A673 (cell line): ENCODE measurements around the gene DOK6. TPM values are rescaled to one million over a fixed set of nuclear protein-coding genes. Genes with fewer than 3 reads are reported as not detected.
A peak's percentile ranks its signal among the peaks of the same experiment; 100 is the strongest.

Experiments
- BruUV-seq: library from RNA; stranded (reverse); fragments of 400-500 nt; replicated peaks from 2 replicates; lab custom pipeline; 2021; lab: Mats Ljungman, UMichigan
- CTCF ChIA-PET: fragments of 300-600 bp; sonication (Branson Sonifier 250); formaldehyde crosslinking; loops from one replicate; lab custom pipeline; 2022; ENCODE audit warnings: antibody characterized with exemption; lab: Charles Lee
- POLR2A ChIA-PET: fragments of 300-600 bp; sonication (Branson Sonifier 250); formaldehyde crosslinking; loops from one replicate; lab custom pipeline; 2022; ENCODE audit warnings: antibody characterized with exemption; ENCODE audit not compliant: low non-redundant PET; lab: Charles Lee
- DNase-seq: peaks from one replicate; pipeline ENCODE4 v3.0.0-alpha.2; 2015; ENCODE audit warnings: low spot score
- H3K27ac ChIP-seq: fragments of 200-600 bp; sonication (generic); 2 replicates; pipeline ENCODE4 v1.5.1; 2016; ENCODE audit warnings: mixed run types, low read depth, mild to moderate bottlenecking, mixed read lengths, antibody characterized with exemption, low read length; ENCODE audit not compliant: poor library complexity, severe bottlenecking
- H3K27me3 ChIP-seq: fragments of 200-600 bp; sonication (generic); replicated peaks from 2 replicates; pipeline ENCODE4 v1.6.1; 2017; ENCODE audit warnings: mixed run types, low read depth, mild to moderate bottlenecking, mixed read lengths, antibody characterized with exemption, low read length; ENCODE audit not compliant: insufficient read depth, poor library complexity
- H3K36me3 ChIP-seq: fragments of 200-600 bp; sonication (generic); 2 replicates; pipeline ENCODE4 v1.6.1; 2016; ENCODE audit warnings: mixed run types, mild to moderate bottlenecking, mixed read lengths, antibody characterized with exemption, low read length; ENCODE audit not compliant: insufficient read depth, poor library complexity, severe bottlenecking
- H3K4me1 ChIP-seq: fragments of 200-600 bp; sonication (generic); 2 replicates; pipeline ENCODE4 v1.6.1; 2017; ENCODE audit warnings: mixed run types, mild to moderate bottlenecking, mixed read lengths, antibody characterized with exemption, low read length; ENCODE audit not compliant: insufficient read depth, poor library complexity, severe bottlenecking
- H3K4me3 ChIP-seq: fragments of 200-600 bp; sonication (generic); 2 replicates; pipeline ENCODE4 v1.5.1; 2016; ENCODE audit warnings: low read depth, mixed run types, mild to moderate bottlenecking, mixed read lengths, low read length; ENCODE audit not compliant: poor library complexity, severe bottlenecking
- H3K9me3 ChIP-seq: fragments of 200-600 bp; sonication (generic); 2 replicates; pipeline ENCODE4 v1.6.1; 2016; ENCODE audit warnings: mixed run types, low read depth, mild to moderate bottlenecking, mixed read lengths, antibody characterized with exemption, low read length; ENCODE audit not compliant: poor library complexity, severe bottlenecking
- EZH2 ChIP-seq: fragments of 200-600 bp; sonication (generic); IDR thresholded peaks from 2 replicates; pipeline ENCODE4 v1.6.1; 2017; ENCODE audit warnings: borderline replicate concordance, low read depth, mild to moderate bottlenecking, mixed read lengths, antibody characterized with exemption, low read length; ENCODE audit not compliant: poor library complexity, severe bottlenecking
- intact Hi-C: fragments of 100-400 bp; cut with micrococcal nuclease; formaldehyde crosslinking; loops from one replicate; pipeline ENCODE4 v1.10.0; 2022; ENCODE audit not compliant: unreplicated experiment
- total RNA-seq: library from RNA; stranded (reverse); gene quantifications from 2 replicates; pipeline ENCODE4 v1.2.3, GENCODE V29; 2021
- TF ChIP-seq, protein P1 (sequence below): fragments of 300-800, 200-600 bp; sonication (generic); conservative IDR thresholded peaks from 2 replicates; pipeline ENCODE4 v1.5.1; 2017; ENCODE audit warnings: low read depth, mild to moderate bottlenecking, antibody characterized with exemption, low read length, moderate library complexity, mixed read lengths

The DOK6 gene
- total RNA-seq, 1 experiment from 2014 or later = 13.7 TPM

- H3K36me3 ChIP-seq = no peaks in the 10 kb centered on the region
- CTCF ChIA-PET = no interaction called here
- intact Hi-C loops = loop anchor here (5.0 kb wide), 1 partner anchor 506 kb away; no protein-coding TSS in a partner anchor
Measured at GRCh38 chr18:69432847-69433246, 32.2 kb downstream of the DOK6 start.

GRCh38 chr18:69435000-69435399 lies 34.3 kb downstream of the DOK6 start:
- Histone ChIP-seq H3K36me3 (no peaks in the 10 kb centered on the region), H3K27me3 (no peaks in the 10 kb centered on the region), H3K27ac (peak overlapping the region; percentile 73), H3K4me3 (no peak overlapping the region), H3K9me3 (peaks cover 17% of the 10 kb centered on the region), H3K4me1 (peaks cover 28% of the 10 kb centered on the region)
- ChIA-PET POLR2A (no interaction called here), CTCF (interaction anchor here (0.5 kb wide), 1 partner anchor 617 kb away, joined by 3 read pairs; no protein-coding TSS in a partner anchor)
- DNase-seq = peak; percentile 73
- intact Hi-C loops = loop anchor here (5.0 kb wide), 1 partner anchor 508 kb away; no protein-coding TSS in a partner anchor
- TF ChIP-seq, protein P1, sequence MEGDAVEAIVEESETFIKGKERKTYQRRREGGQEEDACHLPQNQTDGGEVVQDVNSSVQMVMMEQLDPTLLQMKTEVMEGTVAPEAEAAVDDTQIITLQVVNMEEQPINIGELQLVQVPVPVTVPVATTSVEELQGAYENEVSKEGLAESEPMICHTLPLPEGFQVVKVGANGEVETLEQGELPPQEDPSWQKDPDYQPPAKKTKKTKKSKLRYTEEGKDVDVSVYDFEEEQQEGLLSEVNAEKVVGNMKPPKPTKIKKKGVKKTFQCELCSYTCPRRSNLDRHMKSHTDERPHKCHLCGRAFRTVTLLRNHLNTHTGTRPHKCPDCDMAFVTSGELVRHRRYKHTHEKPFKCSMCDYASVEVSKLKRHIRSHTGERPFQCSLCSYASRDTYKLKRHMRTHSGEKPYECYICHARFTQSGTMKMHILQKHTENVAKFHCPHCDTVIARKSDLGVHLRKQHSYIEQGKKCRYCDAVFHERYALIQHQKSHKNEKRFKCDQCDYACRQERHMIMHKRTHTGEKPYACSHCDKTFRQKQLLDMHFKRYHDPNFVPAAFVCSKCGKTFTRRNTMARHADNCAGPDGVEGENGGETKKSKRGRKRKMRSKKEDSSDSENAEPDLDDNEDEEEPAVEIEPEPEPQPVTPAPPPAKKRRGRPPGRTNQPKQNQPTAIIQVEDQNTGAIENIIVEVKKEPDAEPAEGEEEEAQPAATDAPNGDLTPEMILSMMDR = no peak
- TF ChIP-seq EZH2 = no peak
- no TSS peak for BruUV-seq

More at GRCh38 chr18:69432847-69433246, 32.2 kb downstream of the DOK6 start:
- Histone ChIP-seq H3K27me3 (no peaks in the 10 kb centered on the region), H3K9me3 (no peaks in the 10 kb centered on the region), H3K4me3 (no peak overlapping the region), H3K27ac (peak overlapping the region; percentile 15), H3K4me1 (peaks cover 31% of the 10 kb centered on the region)
- DNase-seq = peak; percentile 8
- POLR2A ChIA-PET = no interaction called here
- TF ChIP-seq EZH2 = no peak
- TF ChIP-seq, protein P1 = no peak
- BruUV-seq = no TSS peak

GRCh38 chr18:69444221-69444620 lies 43.5 kb downstream of the DOK6 start:
- H3K4me1 ChIP-seq = no peaks in the 10 kb centered on the region
- BruUV-seq = no TSS peak
- TF ChIP-seq, protein P1 = no peak
- TF ChIP-seq EZH2 = no peak
- H3K27me3 ChIP-seq = no peaks in the 10 kb centered on the region
- H3K4me3 ChIP-seq = no peak overlapping the region
- ChIA-PET POLR2A (no interaction called here), CTCF (no interaction called here)
- DNase-seq = no peak
- peaks cover 19% of the 10 kb centered on the region for H3K9me3 ChIP-seq
- H3K36me3 ChIP-seq = no peaks in the 10 kb centered on the region
- intact Hi-C loops = no loop called here
- no peak overlapping the region for H3K27ac ChIP-seq
